GM19043 (cell line): Measurements from ENCODE around the gene TLCD1.
"Not testable (repeated sequence)": the region's sequence is repeated elsewhere in the genome, so short reads cannot be mapped to it uniquely, and the experiment has no call there.

Experiments used
- ATAC-seq: cut with Tn5 transposase; IDR thresholded peaks from one replicate; pipeline ENCODE4 v1.9.1; 2021; ENCODE audit warnings: low read depth; ENCODE audit not compliant: unreplicated experiment

The TLCD1 gene

DNA sequence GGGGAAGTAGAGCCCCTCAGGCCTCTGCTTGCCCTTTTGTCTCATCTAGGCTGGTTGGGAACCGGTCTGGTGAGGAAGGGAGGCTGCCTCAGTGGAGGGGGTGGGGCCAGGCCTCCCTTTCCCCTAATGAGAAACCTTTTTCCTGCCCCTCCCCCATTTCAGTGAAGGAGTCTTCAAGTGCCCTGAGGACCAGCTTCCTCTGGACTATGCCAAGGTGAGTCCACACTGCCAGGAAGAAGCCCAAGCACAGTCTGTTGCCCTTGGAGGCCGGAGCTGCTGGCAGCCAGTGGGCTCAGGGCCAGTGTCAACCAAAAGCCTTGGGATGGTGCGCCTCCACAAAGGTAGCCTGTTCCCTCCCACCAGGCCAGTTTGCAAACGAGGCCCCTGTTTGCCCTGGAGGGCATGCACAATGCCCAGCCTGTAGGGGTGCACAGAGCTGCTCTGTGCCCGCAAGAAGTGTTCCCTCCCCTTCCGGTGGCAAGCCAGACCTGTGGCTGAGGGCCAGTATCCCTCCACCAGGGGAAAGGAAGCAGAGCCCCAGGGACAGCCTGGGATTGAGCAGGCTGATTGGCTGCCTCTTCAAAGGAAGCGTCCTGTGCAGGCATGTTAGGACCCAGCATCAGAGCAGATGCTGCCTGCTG, 21.1 kb upstream of the TLCD1 start:
- no peak for ATAC-seq

DNA sequence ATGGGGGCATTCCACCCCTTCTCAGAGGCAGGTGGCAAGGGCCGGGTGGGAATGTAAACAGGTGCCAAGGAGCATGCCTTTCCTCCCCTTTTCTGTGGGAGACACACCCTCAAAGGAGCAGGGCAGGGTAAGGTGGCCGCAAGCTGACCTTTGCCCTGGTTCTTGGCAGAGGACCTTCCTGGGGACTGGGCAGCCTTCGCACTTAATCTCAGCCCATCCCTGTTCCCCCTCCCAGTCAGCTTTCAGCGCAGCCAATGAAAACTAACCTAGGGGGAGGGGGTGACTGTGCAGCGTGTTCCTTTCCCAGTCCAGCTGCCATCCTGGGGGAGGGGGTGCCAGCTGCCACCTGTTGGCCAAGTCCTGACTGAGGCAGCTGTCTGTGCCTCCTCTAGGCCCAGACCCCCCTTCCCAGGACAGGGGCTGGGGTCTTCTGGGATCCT, 20.6 kb upstream of the TLCD1 start:
- ATAC-seq = no peak

DNA sequence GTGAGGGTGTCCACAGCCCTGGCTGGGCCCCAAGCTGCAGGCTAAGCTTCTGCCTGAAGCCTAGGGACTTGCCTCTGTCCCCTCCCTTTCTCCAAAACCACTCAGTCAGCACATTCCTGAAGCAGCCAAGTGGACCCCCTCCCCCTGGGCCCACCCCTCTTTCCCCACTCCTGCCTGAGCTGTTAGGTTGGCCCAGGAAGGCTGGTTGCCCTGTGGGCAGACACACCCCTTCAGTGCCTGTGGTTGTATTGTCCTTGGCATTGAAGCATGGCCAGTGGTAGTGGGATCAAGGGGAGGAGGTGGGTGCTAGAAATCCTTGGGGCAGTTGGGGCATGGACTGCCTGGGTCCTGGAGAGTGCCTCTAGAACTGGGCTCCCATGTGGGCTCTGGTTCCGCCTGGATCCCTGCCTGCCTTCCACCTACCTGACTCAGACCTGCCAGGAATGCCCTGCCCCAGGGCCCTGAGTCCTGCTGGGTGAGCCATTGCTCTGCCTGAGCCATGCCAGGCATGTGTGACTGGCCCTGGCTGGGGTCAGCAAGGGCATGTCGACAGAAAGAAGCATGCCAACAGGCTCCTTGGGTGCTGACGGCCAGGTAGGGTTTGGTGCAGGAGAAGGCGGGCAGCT, 19.9 kb upstream of the TLCD1 start:
- no peak for ATAC-seq

DNA sequence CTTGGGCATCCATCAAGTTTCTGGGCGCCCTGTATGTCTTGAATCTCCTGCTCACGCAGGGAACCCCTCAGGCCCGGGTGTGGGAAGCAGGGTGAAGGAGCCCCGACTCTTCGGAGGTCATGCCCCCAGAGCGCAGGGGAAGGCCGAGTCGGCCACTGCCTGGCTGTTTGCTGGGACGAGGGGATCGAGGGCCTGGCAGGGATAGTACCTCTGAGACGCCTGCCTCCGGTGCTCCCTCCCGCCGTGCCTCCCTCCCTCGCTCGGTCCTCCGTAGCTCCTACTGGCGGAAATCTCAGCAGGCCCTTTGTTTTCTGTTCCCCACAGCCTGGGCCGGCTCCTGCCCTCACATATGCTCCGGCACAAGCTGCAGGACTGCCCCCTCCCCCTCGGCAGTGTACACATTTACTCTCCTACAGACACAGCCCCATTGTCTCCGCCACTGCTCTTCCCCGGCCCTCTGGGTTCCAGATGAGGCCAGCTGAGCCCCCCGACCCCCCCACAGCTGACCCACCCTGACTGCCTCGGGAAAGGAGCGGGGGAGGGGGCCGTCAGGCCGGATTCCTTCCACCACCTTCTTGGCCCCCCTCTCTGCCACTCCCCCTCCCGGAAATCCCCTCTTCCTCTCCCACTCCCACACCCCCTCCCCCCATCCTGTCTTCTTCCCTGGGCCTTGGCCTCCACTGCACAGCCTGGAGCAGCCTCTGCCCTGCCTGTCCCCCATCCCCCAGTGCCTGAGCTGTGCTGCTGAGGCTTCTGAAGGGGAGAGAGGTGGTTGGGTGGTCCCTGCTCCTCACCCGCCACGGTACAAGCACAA, 19.1 kb upstream of the TLCD1 start:
- ATAC-seq = no peak

DNA sequence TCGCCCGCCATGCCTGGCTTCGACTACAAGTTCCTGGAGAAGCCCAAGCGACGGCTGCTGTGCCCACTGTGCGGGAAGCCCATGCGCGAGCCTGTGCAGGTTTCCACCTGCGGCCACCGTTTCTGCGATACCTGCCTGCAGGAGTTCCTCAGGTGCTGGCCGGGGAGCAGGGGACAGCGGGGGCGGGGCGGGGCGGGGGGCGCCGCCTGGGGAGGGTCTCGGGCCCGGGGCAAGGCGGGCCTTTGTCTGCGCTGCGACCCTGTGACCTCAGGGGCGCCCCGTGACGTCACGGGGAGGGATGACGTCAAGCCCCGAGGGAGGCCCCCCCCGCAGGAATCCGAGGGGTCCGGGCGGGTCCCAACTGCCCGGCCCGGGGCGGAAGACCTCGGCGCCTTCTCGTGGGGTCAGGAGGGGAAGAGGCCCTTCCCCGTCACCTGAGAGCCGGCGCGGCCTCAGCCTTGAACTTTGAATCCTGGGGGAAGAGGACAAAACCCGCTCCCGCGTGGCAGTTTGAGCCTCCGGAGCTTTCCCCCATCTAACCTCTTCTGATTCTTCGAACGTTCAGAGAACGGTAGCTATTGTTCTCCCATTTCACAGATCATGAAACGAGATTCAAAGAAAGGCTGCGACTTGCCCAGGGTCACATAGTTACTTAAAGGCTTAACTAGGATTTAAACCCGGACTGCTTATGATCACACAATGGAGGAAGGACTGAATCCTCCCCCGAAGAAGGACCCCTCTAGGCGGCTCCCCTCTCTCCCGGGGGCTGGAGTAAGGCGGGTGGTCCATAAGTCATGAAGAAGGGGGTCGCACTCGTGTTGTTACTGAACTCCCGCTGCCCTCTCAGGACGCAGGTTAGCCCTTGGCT, 18.3 kb upstream of the TLCD1 start:
- no peak for ATAC-seq

DNA sequence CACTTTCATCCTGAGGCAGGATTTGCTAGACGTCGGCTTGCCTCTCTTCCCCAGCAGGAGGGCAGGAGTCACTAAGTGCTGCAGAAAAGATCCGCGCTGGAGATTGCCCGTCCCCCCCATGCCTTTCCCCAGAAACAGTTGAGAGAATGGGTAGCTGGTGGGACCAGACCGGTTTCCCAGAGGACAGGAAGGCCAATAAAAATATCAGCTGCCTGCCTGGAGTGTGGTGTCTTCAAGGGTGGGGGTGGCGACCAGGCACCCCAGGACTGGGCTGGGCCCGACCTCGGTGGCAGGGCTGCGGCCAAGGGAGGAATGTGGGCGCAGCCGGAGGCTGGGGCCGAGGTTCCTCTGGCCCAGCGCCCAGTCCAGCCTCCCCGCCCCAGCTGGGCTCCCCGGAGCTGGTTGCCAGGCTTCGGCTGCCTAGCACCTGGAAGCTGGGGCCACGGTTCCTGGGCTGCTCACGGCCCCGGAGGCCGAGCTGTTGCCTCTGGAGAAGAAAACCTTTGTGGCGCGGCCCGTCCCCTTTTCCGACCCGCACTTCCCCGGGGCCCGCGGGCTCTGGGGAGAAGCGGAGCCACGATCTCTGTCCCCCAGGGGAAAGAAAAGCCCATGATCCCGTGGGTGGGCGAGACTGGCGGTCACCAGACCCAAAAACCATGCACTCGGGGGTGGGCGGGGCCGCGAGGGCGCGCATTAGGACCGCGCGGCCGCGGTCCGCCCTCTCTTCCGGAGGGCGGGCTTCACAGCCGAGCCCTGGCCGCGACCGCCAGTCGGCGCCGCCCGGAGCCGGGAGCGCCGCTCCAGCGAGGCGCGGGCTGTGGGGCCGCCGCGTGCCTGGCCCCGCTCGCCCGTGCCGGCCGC, 17.4 kb upstream of the TLCD1 start, which contains the start of gene TRAF4:
Gene TRAF4 (plus strand): TSS at position 769 of the 861 bp plus-strand sequence. CDS start 102 bp downstream, outside the sequence.
- ATAC-seq = peak; percentile 45

DNA sequence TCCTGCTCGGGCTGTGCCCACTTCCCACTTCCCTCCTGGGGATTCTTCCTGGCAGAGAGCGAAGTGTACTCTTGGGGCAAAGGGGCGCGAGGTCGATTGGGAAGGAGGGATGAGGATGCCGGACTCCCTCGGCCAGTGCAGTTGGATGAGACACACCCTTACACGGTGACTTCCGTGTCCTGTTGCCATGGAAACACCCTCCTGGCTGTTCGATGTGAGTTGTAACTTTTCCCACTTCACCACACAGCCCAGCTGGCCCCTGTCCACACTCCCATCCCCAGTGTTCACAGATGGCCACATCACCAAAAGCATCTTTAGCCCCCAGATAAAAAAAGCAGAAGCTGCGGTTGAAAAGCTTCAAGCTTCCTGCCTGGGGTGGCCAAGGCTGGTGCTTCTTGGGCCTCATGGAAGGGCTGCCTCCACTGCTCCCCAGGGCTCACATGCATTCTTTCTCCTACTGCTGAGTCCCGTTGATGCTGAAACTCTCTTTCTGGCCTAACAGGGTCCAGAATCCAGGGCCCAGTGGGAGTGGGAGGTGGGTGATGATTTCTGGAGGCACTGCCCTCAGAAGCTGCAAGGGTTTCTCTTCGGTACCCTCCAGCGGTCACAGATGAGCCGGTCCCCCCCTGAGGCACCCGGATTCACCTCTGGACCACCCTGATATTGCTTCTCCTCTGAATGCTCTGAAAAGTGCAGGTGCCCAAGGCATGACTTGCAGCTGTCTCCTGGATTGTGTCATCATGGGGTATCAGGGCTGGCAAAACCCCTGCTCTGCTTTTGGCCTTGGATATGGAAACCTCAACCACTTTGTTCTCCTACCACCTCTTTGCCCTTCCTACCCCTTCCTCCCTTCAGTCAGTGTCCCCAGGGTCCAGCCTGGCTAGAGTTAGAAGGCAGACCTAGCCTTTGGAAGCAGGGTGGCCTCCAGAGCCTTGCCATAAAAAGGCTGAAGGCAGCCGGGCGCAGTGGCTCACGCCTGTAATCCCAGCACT, 15.6 kb upstream of the TLCD1 start:
- no peak for ATAC-seq

DNA sequence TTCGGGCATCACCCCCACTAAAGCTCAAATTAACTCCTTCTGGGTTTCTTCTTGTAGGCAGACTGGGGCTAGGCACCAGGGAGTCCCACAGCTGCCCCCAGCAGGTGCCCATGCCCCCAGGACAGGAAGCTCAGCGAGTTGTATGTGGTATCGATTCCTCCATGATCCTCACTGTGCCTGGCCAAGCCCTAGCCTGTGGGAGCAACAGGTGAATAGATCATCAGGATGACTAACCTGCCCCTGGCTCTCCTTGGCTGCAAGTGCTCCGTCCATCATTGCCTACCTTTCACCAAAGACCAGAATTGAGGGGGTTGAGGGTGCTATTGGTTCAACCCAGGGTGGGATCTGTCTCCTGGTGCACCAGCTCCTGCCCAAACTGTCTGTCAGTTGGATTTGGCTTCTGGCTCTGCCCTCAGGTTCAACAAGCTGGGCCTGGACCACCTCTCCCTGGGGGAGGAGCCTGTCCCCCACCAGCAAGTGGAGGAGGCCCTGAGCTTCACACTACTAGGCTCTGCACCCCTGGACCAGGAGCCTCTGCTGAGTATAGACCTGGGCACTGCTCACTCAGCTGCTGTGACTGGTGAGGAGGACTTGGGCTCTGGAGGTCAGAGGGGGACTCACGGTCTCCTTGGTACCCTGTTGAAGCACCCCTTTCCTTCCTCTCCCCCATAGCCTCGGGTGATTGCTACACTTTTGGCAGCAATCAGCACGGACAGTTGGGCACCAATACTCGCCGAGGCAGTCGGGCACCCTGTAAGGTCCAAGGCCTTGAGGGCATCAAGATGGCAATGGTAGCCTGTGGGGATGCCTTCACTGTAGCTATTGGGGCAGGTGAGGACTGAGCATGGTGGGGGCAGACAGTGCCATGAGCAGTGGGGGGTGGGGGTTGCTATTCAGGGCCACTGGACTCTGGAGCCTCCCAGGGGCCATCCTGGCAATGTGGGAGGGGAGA, 14.6 kb upstream of the TLCD1 start:
- no peak for ATAC-seq

DNA sequence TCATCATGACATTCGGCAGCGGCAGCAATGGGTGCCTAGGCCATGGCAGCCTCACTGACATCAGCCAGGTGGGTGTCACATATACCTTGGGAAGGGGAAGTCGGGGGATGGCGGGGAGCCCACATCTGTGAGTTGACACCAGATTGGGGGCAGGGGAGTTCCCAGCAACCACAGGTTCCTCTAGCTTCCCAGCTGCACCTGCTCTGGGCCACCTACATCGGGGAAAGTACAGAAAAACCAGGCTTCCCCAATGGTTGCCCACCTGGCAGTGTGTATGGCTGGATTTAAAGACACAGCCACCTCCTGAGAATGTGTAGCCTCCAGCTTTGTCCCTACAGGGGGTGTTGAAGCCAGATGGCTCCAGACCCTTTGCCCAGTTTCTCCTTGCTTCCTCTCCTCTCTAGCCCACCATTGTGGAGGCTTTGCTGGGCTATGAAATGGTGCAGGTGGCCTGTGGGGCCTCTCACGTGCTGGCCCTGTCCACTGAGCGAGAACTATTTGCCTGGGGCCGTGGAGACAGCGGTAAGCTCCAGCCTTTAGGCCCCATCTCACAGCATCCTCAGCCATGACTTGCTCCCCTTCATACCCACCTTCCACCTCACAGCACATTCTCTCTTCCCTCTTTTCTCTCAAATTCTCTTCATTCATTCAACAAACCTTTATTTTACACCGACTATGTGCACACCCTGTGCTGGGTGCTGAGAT, 12.8 kb upstream of the TLCD1 start:
- ATAC-seq = no peak

DNA sequence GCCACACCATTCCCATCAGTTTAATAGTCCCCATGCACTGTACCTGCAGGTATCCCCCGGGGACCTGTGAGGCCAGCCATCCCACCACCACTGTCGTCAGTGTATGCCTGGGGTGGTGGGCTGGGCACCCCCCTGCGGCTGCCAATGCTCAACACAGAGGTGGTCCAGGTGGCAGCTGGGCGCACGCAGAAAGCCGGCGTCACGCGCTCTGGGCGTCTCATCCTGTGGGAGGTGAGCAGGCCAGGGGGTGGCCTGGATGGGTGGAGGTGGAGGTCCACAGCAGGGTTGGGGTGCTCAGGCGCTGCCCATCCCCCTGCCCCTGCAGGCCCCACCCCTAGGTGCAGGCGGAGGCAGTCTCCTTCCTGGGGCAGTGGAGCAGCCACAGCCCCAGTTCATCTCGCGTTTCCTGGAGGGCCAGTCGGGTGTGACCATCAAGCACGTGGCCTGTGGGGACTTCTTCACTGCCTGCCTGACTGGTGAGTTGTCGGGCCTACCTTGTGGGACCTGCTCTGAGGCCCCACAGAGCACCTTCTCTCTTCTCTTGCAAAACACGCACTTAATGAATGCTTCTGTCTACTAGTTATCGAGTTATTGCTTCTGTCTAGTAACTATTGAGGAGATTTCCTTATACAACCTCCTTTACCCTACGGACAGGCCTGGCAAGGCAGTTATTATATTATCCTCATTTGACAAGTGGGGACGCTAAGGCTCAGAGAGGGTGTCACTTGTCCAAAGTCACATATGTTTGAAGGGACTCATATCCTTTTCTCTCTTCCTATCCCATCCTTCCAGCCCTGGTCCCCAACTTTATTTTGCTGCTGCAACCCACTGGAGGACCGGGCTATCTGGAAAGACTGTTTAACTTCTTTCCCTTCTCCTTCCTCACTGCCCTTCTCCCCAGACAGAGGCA, 12.0 kb upstream of the TLCD1 start:
- peak; percentile 64 for ATAC-seq

DNA sequence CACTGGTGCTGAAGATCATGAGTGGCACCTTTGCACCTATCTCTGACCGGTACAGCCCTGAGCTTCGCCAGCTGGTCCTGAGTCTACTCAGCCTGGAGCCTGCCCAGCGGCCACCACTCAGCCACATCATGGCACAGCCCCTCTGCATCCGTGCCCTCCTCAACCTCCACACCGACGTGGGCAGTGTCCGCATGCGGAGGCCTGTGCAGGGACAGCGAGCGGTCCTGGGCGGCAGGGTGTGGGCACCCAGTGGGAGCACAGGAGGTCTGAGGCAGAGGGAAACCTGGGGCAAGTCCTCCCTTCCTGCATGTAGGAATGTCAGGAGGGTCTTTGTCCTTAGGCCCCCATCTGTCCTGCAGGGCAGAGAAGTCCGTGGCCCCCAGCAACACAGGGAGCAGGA, 11.3 kb upstream of the TLCD1 start:
- ATAC-seq = no peak

DNA sequence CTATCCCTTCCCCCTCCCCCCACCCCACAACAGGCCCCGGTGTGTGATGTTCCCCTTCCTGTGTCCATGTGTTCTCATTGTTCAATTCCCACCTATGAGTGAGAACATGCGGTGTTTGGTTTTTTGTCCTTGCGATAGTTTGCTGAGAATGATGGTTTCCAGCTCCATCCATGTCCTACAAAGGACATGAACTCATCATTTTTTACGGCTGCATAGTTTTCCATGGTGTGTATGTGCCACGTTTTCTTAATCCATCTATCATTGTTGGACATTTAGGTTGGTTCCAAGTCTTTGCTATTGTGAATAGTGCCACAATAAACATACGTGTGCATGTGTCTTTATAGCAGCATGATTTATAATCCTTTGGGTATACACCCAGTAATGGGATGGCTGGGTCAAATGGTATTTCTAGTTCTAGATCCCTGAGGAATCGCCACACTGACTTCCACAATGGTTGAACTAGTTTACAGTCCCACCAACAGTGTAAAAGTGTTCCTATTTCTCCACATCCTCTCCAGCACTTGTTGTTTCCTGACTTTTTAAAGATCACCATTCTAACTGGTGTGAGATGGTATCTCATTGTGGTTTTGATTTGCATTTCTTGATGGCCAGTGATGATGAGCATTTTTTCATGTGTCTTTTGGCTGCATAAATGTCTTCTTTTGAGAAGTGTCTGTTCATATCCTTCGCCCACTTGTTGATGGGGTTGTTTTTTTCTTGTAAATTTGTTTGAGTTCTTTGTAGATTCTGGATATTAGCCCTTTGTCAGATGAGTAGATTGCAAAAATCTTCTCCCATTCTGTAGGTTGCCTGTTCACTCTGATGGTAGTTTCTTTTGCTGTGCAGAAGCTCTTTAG, 10.1 kb upstream of the TLCD1 start:
- ATAC-seq = not testable (repeated sequence)

DNA sequence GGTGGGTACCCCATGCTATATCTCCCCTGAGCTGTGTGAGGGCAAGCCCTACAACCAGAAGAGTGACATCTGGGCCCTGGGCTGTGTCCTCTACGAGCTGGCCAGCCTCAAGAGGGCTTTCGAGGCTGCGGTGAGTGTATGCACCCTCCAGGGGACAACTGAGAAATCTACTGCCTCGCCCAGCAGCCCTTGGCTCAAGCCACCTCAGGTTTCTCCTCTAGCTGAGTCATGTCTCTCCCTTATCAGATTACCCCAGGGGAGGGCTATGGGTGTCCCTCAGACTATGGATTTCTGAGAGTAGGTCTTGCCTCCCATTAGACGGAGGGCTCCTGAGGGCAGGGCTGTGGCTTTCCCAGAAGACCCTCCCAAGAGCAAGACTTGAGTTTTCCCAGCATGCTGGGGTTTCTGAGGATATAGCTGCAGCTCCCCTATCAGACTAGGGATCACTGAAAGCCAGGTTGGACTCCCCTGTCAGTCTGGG, 9.2 kb upstream of the TLCD1 start:
- no peak for ATAC-seq

DNA sequence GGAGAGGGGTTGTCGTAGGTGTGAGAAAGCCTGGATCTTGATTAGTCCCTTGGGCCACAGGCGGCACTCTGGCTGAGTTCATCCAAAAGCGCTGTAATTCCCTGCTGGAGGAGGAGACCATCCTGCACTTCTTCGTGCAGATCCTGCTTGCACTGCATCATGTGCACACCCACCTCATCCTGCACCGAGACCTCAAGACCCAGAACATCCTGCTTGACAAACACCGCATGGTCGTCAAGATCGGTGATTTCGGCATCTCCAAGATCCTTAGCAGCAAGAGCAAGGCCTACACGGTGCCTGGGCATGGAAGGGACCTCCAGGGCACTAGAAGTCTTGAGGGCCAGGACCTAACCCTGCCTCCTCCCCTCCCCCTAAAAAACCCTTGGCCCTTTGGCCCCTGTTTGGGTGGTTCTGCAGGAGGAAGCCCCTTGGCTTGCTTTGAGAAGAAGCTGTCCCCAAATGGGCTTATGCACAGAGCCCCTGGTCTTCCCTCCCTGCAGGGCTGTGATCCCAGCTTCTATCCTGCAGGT, 8.7 kb upstream of the TLCD1 start:
- no peak for ATAC-seq
